Measurements from ENCODE around the gene ATL3.

GRCh38 chr11:63583357-63583677, 87.9 kb downstream of the ATL3 start:
- no peak for TF ChIP-seq CTCF (IDR thresholded peaks at IDR 0.05)
- no peak for TF ChIP-seq EZH2 (IDR thresholded peaks at IDR 0.05; ENCODE audit: borderline replicate concordance, insufficient read depth, low read depth, low read length, poor library complexity, severe bottlenecking)
